Skeletal muscle cell (primary cell): Measurements from ENCODE around the gene CLEC4G.
"Not testable (repeated sequence)": the region's sequence is repeated elsewhere in the genome, so short reads cannot be mapped to it uniquely, and the experiment has no call there.

ENCODE experiments used
- DNase-seq: peaks from one replicate; pipeline ENCODE4 v3.0.0-alpha.2; 2010; ENCODE audit warnings: low read depth
- H3K4me3 ChIP-seq: 2 replicates; pipeline ENCODE4 v1.5.1; 2011; ENCODE audit warnings: low read depth, mild to moderate bottlenecking, control low read depth, low read length, moderate library complexity

CLEC4G gene

DNA sequence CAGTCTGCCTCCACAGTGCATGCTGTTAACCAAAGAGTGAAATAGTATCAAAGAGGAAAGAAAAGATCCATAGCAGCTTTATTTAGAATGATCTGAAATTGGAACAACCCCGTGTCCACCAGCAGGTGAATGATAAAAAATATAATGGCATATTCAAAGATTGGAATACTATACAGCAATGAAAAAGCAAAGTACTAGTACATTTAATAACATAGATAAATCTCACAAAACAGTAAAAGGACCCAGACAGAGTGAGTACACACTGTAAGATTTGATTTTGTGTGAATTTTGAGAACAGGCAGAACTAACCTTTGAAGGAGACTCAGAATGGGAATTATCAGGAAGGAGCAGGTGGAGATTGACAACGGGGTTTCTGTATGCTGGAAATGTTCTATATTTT is 16.3 kb upstream of the CLEC4G start:
- no peak for DNase-seq
- no peak overlapping the region for H3K4me3 ChIP-seq

DNA sequence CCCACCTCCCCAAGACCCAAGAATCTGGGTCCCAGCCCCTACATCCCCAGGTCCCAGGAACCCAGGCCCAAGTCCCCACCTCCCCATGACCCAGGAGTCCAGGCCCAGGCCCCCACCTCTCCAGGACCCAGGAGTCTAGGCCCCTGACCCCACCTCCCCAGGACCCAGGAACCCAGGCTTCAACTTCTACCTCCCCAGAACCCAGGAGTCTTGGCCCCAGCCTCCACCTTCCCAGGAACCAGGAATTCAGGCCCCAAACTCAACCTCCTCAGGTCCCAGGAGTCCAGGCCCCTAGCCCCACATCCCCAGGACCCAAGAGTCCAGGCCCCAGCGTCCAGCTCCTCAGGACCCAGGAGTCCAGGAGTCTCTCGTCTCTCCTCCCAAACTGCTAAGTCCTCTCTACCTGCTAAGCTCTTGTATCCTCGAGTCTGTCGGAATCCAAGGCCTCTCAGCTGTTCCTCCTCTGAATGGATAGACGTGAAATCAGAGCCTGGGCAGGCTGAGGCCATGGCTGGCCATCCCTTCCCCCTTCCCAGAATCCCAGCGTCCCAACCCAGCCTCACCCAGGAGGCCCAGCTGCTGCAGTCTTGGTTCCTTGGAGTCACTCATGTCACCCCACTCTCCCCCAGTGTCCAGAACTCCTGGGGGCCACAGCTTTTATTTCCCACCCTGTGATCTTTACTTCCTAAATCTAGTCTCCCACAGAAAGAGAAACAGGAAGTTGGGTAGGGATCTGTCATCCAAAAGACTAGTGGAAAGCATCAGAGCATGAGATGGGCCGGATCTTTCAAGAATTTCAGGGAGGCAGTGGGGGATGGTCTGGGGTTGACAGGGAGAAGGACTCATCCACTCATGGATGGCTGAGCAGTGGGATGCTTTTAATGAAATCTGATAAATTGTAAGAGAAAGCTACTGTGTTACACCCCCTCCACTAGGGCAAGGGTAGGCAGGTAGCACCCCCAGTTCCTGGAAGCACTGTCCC is 15.3 kb upstream of the CLEC4G start, which contains the start of gene CD209:
CD209 (minus strand) TSS at position 632 of the 982 bp plus-strand sequence; CDS start at position 609, 23 bp downstream.
- no peak within 1 kb of the TSS for H3K4me3 ChIP-seq
- no peak for DNase-seq

DNA sequence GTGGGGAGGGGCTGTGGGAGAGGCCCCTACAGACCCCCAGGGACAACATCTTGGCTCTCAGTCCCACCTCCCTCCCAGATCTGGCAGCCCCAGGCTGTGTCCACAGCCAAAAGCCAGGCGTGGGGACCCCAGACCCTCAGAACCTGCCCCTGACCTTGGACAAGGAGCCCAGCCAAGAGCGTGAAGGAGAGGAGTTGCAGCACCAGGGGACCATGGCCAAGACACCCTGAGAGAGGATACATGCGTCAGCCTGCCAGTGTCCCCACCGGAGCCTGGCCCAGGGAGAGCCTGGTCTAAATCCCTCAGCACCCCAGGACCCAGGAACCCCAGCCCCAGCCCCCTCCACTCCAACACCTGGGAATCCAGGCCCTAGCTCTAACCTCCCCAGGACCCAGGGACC is 14.4 kb upstream of the CLEC4G start:
- H3K4me3 ChIP-seq, DNase-seq: not testable (repeated sequence)

- no peak overlapping the region for H3K4me3 ChIP-seq
- no peak for DNase-seq
Measured at GRCh38 chr19:7744871-7745650, 13.2 kb upstream of the CLEC4G start.

DNA sequence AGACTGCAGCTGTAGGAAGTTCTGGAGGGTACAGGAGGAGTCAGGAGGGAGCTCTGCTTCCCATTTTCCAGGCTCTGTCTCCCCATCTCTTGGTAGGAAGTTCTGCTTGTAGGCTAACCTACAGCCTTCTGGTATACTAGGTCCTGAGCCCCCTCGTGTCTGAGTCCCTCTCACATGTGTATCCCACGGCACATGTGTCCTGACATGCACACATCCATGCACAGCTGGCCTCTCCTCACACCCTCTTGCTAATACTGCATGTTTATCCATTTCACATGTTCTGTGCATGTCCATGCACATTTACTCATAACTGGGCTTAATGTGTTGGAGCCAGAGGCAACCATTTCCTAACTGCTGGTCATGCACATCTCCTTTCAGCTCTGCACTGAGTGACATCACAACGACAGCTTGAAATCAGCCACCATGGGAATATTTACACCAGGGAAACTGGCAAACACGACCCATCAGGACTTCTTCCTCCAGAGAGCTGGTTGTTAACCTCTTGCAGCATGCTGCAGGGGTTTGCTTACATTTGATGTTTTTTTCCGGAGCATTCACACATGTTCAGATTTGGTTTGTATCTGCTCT is 12.4 kb upstream of the CLEC4G start:
- DNase-seq = no peak

DNA sequence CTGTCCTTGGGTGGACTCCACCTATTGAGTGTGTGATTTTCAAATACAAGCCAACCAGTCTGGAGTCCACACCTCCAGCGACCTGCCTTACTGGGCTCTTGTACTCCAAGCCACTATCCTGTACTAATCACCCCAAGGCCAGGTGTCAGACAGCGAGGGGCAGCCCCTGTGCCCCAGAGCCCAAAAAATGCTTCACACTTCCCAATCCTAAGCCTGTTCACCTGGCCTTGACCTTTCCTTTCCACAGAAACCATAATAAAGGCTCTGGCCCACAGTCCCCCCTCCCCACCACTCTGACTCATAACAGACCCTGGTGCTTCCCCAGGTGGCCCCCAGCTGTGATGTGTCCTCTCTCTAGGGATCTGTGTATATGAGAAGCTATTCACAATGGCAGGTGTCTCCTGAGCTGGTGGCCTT is 11.5 kb upstream of the CLEC4G start:
- no peak for DNase-seq
- H3K4me3 ChIP-seq = no peak overlapping the region

More for the DNA sequence above, 12.4 kb upstream of the CLEC4G start:
- H3K4me3 ChIP-seq = no peak overlapping the region

- no peak overlapping the region for H3K4me3 ChIP-seq
- DNase-seq = no peak
Measured at GRCh38 chr19:7742991-7743390, 11.1 kb upstream of the CLEC4G start.

GRCh38 chr19:7742575-7742974 is 10.7 kb upstream of the CLEC4G start:
- DNase-seq = no peak
- H3K4me3 ChIP-seq = no peak overlapping the region

- DNase-seq = no peak
- H3K4me3 ChIP-seq = no peak overlapping the region
Measured at GRCh38 chr19:7740682-7741054, 8.8 kb upstream of the CLEC4G start.

DNA sequence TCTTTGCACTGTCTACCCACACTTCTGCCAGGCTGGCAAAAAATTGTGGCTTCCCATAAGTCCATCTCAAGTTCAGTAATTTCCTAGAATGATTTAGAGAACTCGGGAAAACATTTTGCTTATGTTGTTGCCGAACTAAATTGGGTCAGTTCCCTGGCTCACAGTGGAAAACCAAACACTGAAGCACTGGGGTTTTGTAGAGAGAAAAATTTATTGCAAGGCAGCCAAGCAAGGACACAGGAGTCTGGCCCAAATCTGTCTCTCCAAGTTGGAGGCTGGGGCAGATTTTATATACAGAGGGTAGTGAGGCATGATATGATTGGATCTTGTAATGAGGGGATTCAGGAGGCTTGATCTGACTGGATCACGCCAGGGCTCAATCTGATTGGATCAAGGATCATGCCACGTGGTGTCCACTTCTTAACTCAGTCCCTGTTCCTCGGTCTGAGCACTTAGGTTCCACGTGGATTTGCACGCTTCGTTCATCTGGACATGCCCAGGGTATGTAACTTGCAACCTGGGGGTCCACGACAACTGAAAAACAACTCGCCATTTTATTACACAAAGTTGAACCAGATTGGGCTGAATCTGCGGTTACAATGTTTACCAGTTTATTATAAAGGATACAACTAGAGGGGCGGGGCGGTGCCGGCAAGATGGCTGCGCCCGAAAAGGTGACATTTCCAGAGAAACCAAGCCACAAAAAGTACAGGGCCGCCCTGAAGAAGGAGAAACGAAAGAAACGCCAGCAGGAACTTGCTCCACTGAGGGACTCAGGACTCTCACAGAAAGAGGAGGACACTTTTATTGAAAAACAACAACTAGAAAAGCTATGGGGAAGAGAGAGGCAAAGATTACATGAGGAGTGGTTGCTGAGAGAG is 8.1 kb upstream of the CLEC4G start:
- no peak overlapping the region for H3K4me3 ChIP-seq
- no peak for DNase-seq

GRCh38 chr19:7739211-7739755 is 7.4 kb upstream of the CLEC4G start:
- H3K4me3 ChIP-seq = no peak overlapping the region
- no peak for DNase-seq

GRCh38 chr19:7738023-7738422 is 6.1 kb upstream of the CLEC4G start:
- H3K4me3 ChIP-seq = no peak overlapping the region
- no peak for DNase-seq

- no peak overlapping the region for H3K4me3 ChIP-seq
- DNase-seq = no peak
Measured at GRCh38 chr19:7737215-7737614, 5.3 kb upstream of the CLEC4G start.

DNA sequence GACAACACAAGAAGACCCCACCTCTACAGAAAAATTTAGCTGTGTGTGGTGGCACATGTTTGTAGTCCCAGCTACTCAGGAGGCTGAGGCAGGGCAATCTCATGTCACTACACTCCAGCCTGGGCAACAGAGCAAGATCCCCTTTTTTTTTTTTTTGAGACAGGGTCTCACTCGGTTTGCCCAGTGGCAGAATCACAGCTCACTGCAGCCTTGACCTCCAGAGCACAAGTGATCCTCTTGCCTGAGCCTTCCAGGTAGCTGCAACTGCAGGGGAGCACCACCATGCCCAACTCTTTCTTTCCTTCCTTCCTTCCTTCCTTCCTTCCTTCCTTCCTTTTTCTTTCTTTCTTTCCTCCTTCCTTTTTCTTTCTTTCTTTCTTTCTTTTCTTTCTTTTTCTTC is 4.2 kb upstream of the CLEC4G start:
- no peak for DNase-seq
- H3K4me3 ChIP-seq = no peak overlapping the region

GRCh38 chr19:7734220-7735203 is 2.6 kb upstream of the CLEC4G start:
- DNase-seq = no peak
- no peak overlapping the region for H3K4me3 ChIP-seq

DNA sequence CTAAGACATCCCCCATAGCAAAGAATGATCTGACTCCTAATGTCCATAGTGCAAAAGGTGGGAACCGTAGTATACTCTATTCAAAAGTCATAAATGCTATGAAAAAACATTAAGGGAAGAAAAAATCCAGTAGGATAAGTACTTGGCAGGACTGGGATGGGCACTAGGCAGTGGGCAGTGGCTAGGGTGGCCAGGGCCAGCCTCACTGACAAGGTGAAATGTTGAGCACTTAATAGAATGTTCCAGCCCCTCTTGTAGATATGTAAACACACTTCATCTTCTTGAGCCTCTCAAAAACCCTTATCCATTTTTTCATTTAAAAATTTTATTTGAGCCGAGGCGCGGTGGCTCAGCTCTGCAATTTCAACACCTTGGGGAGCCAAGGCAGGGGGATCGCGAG is 1.5 kb upstream of the CLEC4G start:
- no peak overlapping the region for H3K4me3 ChIP-seq

GRCh38 chr19:7731615-7732014 is 295 bp downstream of the CLEC4G start:
- H3K4me3 ChIP-seq = no peak overlapping the region
- DNase-seq = no peak

More for the DNA sequence above, 1.5 kb upstream of the CLEC4G start:
- no peak for DNase-seq

DNA sequence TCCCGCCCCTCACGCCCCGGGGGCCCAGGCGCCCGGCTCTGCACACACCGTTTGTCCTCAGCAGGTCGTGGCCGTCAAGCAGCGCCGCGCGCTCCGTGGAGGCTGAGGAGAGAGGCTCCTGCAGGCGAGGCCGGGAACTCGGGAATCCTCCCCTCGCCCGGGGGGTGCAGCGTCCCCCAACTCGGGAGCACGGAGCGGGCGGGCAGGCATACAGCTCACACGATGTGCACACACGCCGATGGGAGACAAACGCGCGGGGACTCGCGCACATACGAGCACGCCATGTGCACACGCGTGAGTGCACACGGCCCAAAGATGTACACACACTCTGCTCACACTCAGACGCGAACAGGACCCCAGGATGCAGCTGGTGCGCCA is 703 bp downstream of the CLEC4G start:
- H3K4me3 ChIP-seq = no peak overlapping the region
- DNase-seq = no peak
